SK-N-SH treated with all-trans-retinoic acid at 6 μM for 48 hours (cell line): Measurements from ENCODE around the gene ANKRD11.

Source experiments
- ATAC-seq: fragments of 200-7000 bp; cut with Tn5 transposase; 3 replicates; pipeline ENCODE4 v1.9.1; 2020; ENCODE audit warnings: mild to moderate bottlenecking, moderate library complexity
- ARNTL ChIP-seq: fragments of 450-650 bp; formaldehyde crosslinking; IDR thresholded peaks from 2 replicates; pipeline ENCODE4 v1.5.0; 2020; ENCODE audit warnings: low read depth, mild to moderate bottlenecking, moderate library complexity, borderline replicate concordance
- BACH2 ChIP-seq: fragments of 250-450 bp; sonication (Bioruptor Pico); IDR thresholded peaks from 2 replicates; pipeline ENCODE4 v1.9.0; 2021; ENCODE audit warnings: mild to moderate bottlenecking, borderline replicate concordance
- CSRNP3 ChIP-seq: fragments of 250-450 bp; sonication (Bioruptor Pico); IDR thresholded peaks from 2 replicates; pipeline ENCODE4 v1.5.1; 2021; ENCODE audit warnings: mild to moderate bottlenecking, moderate library complexity
- ESRRG ChIP-seq: fragments of 250-450 bp; sonication (Bioruptor Pico); IDR thresholded peaks from 2 replicates; pipeline ENCODE4 v1.6.1; 2021; ENCODE audit warnings: mild to moderate bottlenecking
- GLIS3 ChIP-seq: fragments of 250-450 bp; sonication (Bioruptor Pico); IDR thresholded peaks from 2 replicates; pipeline ENCODE4 v1.5.0; 2020; ENCODE audit warnings: mild to moderate bottlenecking, moderate library complexity
- ISL1 ChIP-seq: fragments of 250-450 bp; sonication (Bioruptor Pico); IDR thresholded peaks from 2 replicates; pipeline ENCODE4 v2.1.2; 2022; ENCODE audit warnings: mild to moderate bottlenecking, moderate library complexity
- OSR1 ChIP-seq: fragments of 250-450 bp; sonication (Bioruptor Pico); IDR thresholded peaks from 2 replicates; pipeline ENCODE4 v1.8.0; 2022; ENCODE audit warnings: moderate library complexity, mild to moderate bottlenecking, inconsistent platforms
- PATZ1 ChIP-seq: fragments of 250-450 bp; sonication (Bioruptor Pico); IDR thresholded peaks from 2 replicates; pipeline ENCODE4 v1.8.0; 2020; ENCODE audit warnings: mild to moderate bottlenecking, moderate library complexity, borderline replicate concordance
- PPARA ChIP-seq: fragments of 250-450 bp; sonication (Bioruptor Pico); IDR thresholded peaks from 2 replicates; pipeline ENCODE4 v1.5.0; 2020; ENCODE audit warnings: mild to moderate bottlenecking, borderline replicate concordance
- RARB ChIP-seq: fragments of 250-450 bp; sonication (Bioruptor Pico); IDR thresholded peaks from 2 replicates; pipeline ENCODE4 v1.8.0; 2021; ENCODE audit warnings: mild to moderate bottlenecking, moderate library complexity
- SNAI2 ChIP-seq: fragments of 250-450 bp; sonication (Bioruptor Pico); IDR thresholded peaks from 2 replicates; pipeline ENCODE4 v1.5.0; 2020; ENCODE audit warnings: mild to moderate bottlenecking, moderate library complexity
- TCF4 ChIP-seq: fragments of 250-450 bp; sonication (Bioruptor Pico); IDR thresholded peaks from 2 replicates; pipeline ENCODE4 v1.8.0; 2021; ENCODE audit warnings: mild to moderate bottlenecking, moderate library complexity, borderline replicate concordance
- TOX ChIP-seq: fragments of 250-450 bp; sonication (Bioruptor Pico); IDR thresholded peaks from 2 replicates; pipeline ENCODE4 v1.8.0; 2021; ENCODE audit warnings: mild to moderate bottlenecking, moderate library complexity, borderline replicate concordance
- ZC3H10 ChIP-seq: fragments of 250-450 bp; sonication (Bioruptor Pico); IDR thresholded peaks from 2 replicates; pipeline ENCODE4 v1.5.1; 2021; ENCODE audit warnings: mild to moderate bottlenecking, moderate library complexity
- ZFP3 ChIP-seq: fragments of 250-450 bp; sonication (Bioruptor Pico); IDR thresholded peaks from 2 replicates; pipeline ENCODE4 v1.5.0; 2020; ENCODE audit warnings: mild to moderate bottlenecking, moderate library complexity
- ZFP30 ChIP-seq: fragments of 450-650 bp; formaldehyde crosslinking; IDR thresholded peaks from 2 replicates; pipeline ENCODE4 v1.5.0; 2022; ENCODE audit warnings: mild to moderate bottlenecking, moderate library complexity
- ZNF565 ChIP-seq: fragments of 450-650 bp; formaldehyde crosslinking; conservative IDR thresholded peaks from 2 replicates; pipeline ENCODE4 v1.5.0; 2020; ENCODE audit warnings: low read depth, mild to moderate bottlenecking, moderate library complexity
- ZNF70 ChIP-seq: fragments of 450-650 bp; formaldehyde crosslinking; IDR thresholded peaks from 2 replicates; pipeline ENCODE4 v1.5.0; 2020; ENCODE audit warnings: mild to moderate bottlenecking, moderate library complexity
- ZNF8 ChIP-seq: fragments of 450-650 bp; formaldehyde crosslinking; IDR thresholded peaks from 2 replicates; pipeline ENCODE4 v1.5.0; 2020; ENCODE audit warnings: mild to moderate bottlenecking, moderate library complexity
- TF ChIP-seq, protein P1 (sequence below): fragments of 250-450 bp; sonication (Bioruptor Pico); IDR thresholded peaks from 2 replicates; pipeline ENCODE4 v1.5.1; 2020; ENCODE audit warnings: low read depth, mild to moderate bottlenecking, moderate library complexity
- TF ChIP-seq, protein P2 (sequence below): fragments of 250-450 bp; sonication (Bioruptor Pico); IDR thresholded peaks from 2 replicates; pipeline ENCODE4 v1.8.0; 2021; ENCODE audit warnings: low read depth, mild to moderate bottlenecking, moderate library complexity, borderline replicate concordance
- TF ChIP-seq, protein P3 (sequence below): fragments of 250-450 bp; sonication (Bioruptor Pico); IDR thresholded peaks from 2 replicates; pipeline ENCODE4 v1.5.0; 2020; ENCODE audit warnings: mild to moderate bottlenecking, moderate library complexity

ANKRD11 gene

GRCh38 chr16:89292443-89293078, 197.8 kb downstream of the ANKRD11 start:
- TF ChIP-seq ZFP30 (CRISPR knock-in tag) (no peak), TCF4 (no peak), ESRRG (no peak), TOX (CRISPR knock-in tag) (no peak), CSRNP3 (CRISPR knock-in tag) (no peak), ZC3H10 (CRISPR knock-in tag) (no peak), ZNF70 (no peak), ZFP3 (no peak), ISL1 (CRISPR knock-in tag) (no peak), GLIS3 (CRISPR knock-in tag) (no peak), RARB (CRISPR knock-in tag) (no peak), BACH2 (CRISPR knock-in tag) (no peak), SNAI2 (no peak), ARNTL (CRISPR knock-in tag) (no peak), OSR1 (CRISPR knock-in tag) (no peak)
- TF ChIP-seq, protein P1, sequence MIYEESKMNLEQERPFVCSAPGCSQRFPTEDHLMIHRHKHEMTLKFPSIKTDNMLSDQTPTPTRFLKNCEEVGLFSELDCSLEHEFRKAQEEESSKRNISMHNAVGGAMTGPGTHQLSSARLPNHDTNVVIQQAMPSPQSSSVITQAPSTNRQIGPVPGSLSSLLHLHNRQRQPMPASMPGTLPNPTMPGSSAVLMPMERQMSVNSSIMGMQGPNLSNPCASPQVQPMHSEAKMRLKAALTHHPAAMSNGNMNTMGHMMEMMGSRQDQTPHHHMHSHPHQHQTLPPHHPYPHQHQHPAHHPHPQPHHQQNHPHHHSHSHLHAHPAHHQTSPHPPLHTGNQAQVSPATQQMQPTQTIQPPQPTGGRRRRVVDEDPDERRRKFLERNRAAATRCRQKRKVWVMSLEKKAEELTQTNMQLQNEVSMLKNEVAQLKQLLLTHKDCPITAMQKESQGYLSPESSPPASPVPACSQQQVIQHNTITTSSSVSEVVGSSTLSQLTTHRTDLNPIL, result no peak
- TF ChIP-seq, protein P2, sequence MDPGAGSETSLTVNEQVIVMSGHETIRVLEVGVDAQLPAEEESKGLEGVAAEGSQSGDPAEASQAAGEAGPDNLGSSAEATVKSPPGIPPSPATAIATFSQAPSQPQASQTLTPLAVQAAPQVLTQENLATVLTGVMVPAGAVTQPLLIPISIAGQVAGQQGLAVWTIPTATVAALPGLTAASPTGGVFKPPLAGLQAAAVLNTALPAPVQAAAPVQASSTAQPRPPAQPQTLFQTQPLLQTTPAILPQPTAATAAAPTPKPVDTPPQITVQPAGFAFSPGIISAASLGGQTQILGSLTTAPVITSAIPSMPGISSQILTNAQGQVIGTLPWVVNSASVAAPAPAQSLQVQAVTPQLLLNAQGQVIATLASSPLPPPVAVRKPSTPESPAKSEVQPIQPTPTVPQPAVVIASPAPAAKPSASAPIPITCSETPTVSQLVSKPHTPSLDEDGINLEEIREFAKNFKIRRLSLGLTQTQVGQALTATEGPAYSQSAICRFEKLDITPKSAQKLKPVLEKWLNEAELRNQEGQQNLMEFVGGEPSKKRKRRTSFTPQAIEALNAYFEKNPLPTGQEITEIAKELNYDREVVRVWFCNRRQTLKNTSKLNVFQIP, result no peak
- TF ChIP-seq, protein P3, sequence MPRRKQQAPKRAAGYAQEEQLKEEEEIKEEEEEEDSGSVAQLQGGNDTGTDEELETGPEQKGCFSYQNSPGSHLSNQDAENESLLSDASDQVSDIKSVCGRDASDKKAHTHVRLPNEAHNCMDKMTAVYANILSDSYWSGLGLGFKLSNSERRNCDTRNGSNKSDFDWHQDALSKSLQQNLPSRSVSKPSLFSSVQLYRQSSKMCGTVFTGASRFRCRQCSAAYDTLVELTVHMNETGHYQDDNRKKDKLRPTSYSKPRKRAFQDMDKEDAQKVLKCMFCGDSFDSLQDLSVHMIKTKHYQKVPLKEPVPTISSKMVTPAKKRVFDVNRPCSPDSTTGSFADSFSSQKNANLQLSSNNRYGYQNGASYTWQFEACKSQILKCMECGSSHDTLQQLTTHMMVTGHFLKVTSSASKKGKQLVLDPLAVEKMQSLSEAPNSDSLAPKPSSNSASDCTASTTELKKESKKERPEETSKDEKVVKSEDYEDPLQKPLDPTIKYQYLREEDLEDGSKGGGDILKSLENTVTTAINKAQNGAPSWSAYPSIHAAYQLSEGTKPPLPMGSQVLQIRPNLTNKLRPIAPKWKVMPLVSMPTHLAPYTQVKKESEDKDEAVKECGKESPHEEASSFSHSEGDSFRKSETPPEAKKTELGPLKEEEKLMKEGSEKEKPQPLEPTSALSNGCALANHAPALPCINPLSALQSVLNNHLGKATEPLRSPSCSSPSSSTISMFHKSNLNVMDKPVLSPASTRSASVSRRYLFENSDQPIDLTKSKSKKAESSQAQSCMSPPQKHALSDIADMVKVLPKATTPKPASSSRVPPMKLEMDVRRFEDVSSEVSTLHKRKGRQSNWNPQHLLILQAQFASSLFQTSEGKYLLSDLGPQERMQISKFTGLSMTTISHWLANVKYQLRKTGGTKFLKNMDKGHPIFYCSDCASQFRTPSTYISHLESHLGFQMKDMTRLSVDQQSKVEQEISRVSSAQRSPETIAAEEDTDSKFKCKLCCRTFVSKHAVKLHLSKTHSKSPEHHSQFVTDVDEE, result no peak
- no peak for ATAC-seq

DNA sequence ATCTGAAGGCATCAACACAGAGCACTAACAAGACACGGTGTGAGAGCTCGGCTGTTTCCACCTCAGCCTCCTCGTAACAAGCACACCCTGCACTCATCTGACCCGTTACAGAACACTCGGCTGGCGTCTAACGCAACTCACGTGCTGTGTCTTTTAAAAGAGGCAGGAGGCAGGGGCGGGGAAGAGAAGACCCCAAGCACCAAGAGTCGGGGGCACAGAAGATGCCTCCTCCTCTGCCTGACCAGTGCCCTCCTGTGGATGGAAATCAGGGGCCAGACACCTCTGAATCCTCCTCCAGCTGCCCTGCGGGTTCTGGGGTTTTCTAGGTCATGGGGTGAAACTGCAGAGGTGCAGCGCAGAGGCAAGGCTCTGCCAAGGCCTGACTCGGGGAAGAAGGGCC, 198.6 kb downstream of the ANKRD11 start:
- no peak for TF ChIP-seq ZC3H10 (CRISPR knock-in tag)
- no peak for TF ChIP-seq ISL1 (CRISPR knock-in tag)
- TF ChIP-seq ESRRG, result no peak
- TF ChIP-seq, protein P2, result no peak
- no peak for TF ChIP-seq ZFP3
- TF ChIP-seq PPARA, result no peak
- TF ChIP-seq TCF4, result no peak
- TF ChIP-seq ZNF565 (CRISPR knock-in tag), result no peak
- TF ChIP-seq SNAI2, result no peak
- no peak for TF ChIP-seq ARNTL (CRISPR knock-in tag)
- TF ChIP-seq PATZ1 (CRISPR knock-in tag), result no peak
- no peak for TF ChIP-seq BACH2 (CRISPR knock-in tag)
- no peak for TF ChIP-seq ZNF70
- TF ChIP-seq ZFP30 (CRISPR knock-in tag), result no peak
- no peak for TF ChIP-seq ZNF8 (CRISPR knock-in tag)
- no peak for TF ChIP-seq OSR1 (CRISPR knock-in tag)
- no peak for ATAC-seq
